Ovary (tissue), 3 donors: Measurements from ENCODE around the gene ACYP2.

ENCODE experiments used
- CTCF ChIP-seq, 3 donors: fragments of 450-650 bp in 2 of 3; fragments of 200-600 bp in 1 of 3; IDR thresholded peaks; one replicate each; pipeline versions ENCODE4 v1.5.1 to v1.8.0; 2016 to 2022; ENCODE audit warnings: antibody characterized with exemption in 3 of 3, mild to moderate bottlenecking in 1 of 3
- EP300 ChIP-seq: sonication (generic); formaldehyde crosslinking; IDR thresholded peaks from one replicate; pipeline ENCODE4 v1.6.1; 2017; ENCODE audit warnings: antibody characterized with exemption
- POLR2A ChIP-seq: fragments of 450-650 bp; IDR thresholded peaks from one replicate; pipeline ENCODE4 v1.6.1; 2017; ENCODE audit warnings: antibody characterized with exemption, mild to moderate bottlenecking, moderate library complexity
- donor health status: DM: no; HTN: no; CAD: no.

- TF ChIP-seq CTCF (IDR thresholded peaks at IDR 0.05) (no peak), POLR2A (no peak), EP300 (no peak)
These were observed 15.4 kb upstream of the ACYP2 start for GRCh38 chr2:54099829-54100585.
